HG03439 (cell line): Measurements from ENCODE around the gene H1-8.
"Not testable (repeated sequence)": the region's sequence is repeated elsewhere in the genome, so short reads cannot be mapped to it uniquely, and the experiment has no call there.

Experiments used
- ATAC-seq: cut with Tn5 transposase; IDR thresholded peaks from one replicate; pipeline ENCODE4 v1.9.1; 2021; ENCODE audit warnings: mild to moderate bottlenecking, moderate library complexity; ENCODE audit not compliant: unreplicated experiment

Gene H1-8

DNA sequence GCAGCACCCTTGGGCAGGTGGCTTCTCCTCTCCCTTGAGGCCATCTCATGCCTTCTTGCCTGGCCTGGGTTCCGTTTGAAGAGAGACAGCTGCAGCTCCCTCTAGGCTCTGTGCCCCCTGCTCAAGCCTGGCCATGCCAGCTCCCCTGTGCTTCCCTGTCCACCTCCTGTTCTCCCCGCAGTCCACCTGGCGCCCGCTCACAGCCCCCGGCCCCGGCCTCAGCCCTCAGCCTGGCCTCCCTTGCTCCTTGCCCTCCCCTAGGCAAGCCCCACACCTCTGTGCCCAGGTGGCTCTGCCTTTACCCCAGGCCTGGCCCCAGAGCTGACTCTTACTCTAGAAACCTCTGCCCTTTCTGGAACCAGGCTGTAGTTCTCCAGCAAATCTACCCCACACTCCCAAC, 28.4 kb upstream of the H1-8 start:
- no peak for ATAC-seq

DNA sequence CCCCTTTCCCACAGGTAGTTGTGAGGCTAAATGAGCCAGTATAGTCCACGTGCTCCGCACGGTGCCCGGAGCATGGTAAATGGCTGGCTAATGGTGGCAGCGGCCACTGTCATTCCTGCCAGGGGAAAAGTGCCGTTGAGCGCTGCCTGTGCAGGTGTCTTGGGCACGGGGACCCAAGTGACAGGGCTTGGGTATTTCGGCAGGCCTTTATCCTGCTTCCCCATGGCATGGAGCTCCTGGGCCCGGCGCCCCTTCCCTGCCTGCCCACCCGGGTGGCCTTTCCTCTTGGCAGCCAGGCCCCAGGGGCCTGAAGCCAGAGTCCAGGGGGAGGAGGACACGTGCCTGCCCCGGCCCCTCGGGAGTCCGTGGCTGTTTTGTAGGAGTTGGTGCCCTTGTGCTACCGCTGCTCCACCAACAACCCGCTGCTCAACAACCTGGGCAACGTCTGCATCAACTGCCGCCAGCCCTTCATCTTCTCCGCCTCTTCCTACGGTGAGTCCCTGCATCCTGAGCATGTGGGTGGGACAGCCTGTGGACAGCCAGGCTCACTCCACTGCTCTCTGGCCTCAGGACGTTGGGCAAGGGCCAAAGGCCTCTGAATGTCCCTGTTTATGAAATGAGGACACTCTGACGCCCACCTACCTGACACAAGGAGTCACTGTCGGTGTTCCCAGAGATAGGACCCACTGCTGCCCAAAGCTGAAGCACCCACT, 27.7 kb upstream of the H1-8 start:
- not testable (repeated sequence) for ATAC-seq

DNA sequence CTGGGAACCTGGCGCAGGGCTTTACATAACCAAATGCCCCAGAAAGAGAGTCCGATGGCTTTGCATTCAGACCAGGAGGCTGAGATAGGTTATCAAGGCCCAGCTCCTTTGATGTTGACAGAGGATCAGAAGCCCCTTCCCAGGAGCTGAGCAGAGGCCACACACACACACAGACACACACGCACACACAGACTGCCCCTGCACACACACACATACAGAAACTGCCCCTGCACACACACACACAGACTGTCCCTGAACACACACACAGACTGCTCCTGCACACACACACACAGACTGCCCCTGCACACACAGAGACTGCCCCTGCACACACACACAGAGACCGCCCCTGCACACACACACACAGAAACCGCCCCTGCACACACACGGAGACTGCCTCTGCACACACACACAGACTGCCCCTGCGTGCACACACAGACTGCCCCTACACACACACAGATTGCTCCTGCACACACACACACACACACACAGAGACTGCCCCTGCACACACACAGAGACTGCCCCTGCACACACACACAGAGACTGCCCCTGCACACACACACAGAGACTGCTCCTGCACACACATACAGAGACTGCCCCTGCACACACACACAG, 27.0 kb upstream of the H1-8 start:
- not testable (repeated sequence) for ATAC-seq

DNA sequence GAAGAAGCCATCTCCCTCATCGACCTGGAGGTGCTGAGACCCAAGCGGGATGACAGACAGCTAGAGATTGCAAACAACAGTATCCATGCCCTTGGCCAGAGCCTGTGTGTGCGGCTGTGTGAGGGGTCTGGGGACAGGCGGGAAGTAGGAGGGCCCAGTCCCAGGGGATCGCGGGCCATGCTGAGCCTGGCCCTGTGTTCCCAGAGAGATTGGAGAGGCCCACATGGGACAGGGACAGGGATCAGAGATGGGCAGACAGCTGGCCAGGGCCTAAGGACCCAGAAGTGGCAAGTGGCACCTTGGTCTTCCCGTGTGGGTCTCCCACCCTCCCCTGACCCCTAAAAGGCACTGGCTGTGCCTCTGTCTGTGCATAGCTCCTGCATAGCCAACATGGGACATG, 25.5 kb upstream of the H1-8 start:
- ATAC-seq, result no peak

DNA sequence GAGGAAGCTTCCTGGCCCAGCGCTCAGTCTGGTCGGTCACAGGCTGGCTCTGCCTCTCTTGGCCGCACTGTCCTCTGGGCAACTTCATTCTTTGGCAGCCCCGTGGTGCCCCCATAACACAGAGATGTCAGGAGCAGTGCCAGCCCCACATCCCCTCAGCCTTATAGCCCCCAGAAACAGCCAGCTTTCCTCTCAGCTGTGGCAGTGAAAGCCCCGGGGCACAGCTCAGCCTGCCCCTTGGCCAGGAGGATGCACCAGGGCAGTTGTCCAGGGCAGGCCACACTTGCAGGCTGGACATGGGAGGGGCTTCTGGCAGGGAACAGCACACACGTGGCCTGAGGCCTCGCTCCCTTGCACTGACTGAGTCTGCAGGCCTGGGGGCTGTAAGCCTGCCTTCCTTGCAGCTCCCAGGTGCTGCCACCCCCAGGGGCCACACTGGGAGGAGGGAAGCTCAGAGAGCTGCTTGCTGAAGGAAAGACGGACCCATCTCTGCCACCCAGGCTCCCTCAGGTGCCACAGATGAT, 24.9 kb upstream of the H1-8 start:
- no peak for ATAC-seq

DNA sequence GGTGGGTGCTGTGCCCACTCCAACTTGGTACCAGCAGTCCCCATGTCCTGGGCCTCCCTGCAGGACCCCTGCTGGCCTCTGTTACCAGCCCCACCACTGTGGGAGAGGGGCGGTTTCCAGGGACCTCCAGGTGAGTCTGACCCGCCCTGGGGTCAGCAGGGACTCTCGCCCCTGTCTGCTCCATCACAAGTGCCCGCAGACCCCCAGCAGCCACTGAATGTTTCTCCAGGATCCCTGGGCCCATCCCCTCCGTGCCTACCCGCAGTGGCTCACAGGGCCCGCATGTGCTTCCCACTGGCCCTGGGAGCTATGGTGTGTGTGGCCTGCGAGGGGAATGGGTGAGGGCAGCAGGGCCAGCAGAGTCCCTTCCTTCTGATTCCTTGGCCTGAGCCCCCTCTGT, 24.4 kb upstream of the H1-8 start:
- ATAC-seq, result no peak

DNA sequence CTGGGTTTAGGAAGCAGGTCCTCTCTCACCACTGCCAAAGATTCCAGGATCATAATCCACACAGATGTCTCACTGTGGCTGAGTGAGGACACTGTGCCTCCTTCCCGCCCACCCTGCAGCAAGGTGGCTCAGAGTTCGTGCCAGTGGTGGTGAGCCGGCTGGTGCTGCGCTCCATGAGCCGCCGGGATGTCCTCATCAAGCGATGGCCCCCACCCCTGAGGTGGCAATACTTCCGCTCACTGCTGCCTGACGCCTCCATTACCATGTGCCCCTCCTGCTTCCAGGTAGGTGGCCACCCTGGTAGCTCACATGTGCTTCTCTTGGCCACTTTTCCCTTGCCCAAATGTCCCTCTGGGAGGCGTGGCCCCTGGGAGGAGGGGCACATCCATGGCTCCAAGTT, 23.5 kb upstream of the H1-8 start:
- ATAC-seq, result no peak

DNA sequence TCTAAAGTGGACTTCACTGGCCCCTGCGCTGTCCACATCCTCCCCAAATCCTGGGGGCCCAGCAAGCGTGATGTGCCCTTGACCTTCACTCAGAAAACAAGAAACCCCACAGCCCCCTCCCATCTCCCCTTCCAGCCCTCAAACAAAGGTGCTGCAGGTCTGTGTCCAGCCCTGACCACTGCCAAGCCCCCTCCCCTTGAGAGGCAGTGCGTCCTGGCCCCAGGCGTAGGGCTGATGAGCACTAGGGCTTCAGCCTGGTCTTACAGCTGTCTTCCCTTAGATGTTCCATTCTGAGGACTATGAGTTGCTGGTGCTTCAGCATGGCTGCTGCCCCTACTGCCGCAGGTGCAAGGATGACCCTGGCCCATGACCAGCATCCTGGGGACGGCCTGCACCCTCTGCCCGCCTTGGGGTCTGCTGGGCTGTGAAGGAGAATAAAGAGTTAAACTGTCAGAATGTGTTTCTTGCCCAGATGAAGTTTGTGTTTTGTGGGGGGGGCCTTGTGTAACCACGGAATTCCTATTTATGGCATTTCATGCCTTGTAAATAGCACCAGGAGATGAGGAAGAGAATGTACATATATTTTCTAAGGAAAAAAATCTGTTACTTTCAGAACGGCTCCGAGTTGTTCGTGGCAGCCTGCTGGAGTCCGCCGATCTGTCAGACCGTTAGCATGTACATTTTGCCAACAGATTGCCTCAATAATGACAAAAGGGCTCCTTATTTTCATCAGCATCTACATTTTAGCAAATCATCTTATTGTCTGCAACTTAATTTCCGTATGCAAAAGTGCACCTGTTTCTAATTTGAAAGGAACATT, 22.9 kb upstream of the H1-8 start:
- no peak for ATAC-seq

DNA sequence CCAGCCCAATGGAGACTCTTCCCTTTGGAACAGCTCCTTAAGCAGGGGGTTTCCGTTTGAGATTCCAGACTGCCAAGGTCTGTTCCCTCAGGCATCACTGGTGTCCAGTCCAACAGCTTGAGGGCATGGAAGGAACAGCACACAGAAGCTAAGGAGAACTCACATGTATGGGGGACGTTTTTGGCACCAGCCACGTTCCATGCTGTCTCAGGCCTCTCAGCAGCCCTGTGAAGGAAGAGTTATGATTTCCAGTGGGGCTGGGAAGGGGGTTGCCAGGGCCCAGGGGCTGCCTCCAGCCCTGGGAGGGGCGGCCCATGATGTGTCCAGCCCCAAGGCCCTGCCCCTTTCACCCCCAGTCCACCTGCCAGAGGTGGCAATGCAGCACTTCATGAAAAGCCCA, 22.0 kb upstream of the H1-8 start:
- no peak for ATAC-seq

DNA sequence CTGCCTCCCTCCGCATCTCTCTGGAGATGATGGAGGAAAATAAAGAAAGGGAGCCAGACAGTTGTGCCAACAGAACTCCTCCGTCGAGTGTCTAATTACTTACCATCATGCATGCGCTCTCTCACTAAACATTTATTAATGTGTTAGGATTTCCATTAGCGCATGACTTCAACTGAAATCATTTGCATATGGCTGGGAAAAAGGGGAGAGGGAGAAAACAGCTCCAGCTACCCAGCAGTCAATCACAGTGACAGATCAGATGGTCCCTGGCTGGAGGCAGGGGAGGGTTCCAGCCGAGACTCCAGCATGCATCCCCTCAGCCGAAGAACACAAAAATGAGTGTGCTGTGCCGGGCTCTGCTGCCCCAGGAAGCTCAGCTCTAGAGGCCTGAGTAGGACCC, 21.4 kb upstream of the H1-8 start:
- ATAC-seq, result no peak

DNA sequence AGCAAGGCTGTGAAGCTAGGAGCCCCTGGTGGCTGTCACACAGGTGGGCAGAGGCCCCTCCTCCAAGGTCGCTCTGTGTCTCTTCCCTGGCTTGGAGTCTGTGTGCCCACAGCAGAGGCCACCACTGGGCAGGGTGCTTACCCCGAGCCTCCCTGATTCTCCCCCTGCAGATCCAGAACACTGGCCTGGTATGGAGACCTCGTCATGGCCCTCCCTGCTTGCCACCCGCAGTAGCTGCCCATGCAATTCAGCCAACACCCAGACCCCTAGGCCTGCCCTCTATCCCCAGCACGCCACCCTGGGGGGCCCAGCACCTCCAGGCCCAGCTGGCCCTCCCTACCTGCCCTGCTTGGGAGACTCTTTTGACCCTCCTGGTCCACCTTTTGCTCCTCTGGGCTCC, 20.0 kb upstream of the H1-8 start:
- no peak for ATAC-seq

DNA sequence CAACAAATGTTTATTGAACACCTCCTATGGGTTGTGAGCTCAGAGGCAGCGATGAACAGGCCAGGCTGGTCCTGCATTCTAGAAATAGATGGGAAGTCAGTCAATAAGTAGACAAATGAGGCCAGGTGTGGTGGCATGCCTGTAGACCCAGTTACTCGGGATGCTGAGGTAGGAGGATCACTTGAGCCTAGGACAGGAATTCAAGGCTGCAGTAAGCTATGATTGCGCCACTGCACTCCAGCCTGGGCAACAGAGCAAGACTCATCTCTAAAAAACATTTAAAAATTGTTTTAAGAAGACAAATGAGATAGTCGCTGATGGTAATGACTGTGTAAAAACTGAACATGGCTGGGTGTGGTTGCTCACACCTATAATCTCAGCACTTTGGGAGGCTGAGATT, 18.9 kb upstream of the H1-8 start:
- ATAC-seq, result no peak

DNA sequence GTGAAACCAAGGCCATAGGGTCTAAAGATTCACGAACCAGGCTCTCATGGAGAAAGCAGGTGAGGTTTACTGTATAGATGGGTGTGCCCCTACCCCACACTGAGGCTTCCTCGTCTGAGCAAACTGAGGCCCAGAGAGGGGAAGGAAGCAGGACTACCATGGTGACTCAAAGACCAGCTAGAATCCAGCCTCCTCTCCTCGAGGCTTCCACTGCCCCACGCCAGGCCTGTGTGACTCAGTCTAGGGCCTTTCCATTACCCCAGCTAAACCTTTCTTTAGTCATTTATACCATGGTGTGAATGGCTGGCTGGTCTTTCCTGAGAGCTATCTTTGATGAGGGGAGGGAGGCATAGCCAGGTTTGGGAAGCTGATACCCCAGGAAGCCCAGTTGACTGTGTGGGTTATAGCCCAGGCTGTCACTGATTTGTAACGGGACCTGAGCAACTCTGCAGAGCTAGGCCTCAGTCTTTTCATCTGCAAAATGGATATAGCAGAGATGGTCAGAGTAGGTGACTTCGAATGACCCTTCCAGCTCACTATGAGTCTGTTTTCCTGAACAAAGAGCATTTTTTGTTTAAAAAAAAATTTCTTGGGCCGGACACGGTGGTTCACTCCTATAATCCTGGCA, 17.5 kb upstream of the H1-8 start:
- no peak for ATAC-seq

DNA sequence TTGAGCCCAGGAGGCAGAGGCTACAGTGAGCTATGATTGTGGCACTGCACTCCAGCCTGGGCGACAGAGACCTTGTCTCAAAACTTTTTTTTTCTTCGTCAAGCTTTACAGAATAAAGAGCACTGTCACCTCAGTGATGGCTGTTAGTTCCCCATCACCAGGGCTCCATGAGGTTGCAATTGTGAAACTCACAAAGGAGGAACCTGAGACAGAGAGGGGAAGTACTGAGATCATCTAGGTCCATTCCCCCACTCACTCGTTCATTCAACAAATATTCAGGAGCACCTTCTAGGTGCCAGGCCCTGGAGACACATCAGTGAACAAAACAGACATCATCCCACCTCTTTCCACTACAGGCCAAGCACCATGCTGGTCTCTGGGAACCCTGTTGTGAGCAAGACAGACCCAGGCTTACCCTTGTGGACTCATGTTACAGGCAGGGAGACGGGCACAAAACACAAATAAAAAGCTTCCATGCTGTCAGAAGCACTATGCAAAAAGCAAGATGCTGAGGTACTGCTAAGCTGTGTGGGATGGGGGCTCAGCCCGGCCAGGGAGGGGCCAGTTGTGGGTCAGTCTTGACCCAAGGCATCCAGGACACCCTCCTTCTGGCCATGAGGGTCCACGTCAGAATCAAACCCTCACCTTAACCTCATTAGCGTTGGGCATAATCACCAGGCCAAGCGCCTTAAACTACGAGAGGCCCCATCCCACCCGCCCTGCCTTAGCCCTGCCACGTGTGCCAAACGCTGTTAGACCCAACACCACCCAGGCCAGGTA, 16.7 kb upstream of the H1-8 start:
- peak; percentile 77 for ATAC-seq

DNA sequence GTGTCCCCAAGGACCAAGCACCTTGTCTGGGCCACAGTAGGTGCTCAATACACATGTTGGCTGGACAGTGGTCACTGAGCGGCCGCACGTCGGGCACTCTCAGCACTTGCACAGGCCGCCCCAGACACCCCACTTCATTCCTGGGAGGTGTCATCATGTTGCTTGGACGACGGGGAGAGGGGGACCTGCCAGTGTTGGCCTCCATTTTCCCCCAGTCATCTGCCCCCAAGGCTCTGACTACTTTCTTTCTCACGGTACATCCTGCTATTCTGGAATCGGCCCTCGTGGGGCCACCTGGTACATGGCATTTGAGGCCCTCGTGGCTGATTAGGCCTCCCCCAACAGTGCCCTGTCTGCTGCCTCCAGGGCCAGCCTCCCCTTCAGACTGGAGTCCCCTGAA, 15.7 kb upstream of the H1-8 start:
- no peak for ATAC-seq

DNA sequence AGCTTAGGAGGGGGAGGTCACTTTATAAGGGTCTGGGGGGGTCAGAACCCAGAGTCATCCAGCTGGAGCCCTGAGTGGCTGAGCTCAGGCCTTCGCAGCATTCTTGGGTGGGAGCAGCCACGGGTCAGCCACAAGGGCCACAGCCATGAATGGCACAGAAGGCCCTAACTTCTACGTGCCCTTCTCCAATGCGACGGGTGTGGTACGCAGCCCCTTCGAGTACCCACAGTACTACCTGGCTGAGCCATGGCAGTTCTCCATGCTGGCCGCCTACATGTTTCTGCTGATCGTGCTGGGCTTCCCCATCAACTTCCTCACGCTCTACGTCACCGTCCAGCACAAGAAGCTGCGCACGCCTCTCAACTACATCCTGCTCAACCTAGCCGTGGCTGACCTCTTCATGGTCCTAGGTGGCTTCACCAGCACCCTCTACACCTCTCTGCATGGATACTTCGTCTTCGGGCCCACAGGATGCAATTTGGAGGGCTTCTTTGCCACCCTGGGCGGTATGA, 14.3 kb upstream of the H1-8 start, which contains the start of gene RHO:
TSS of gene RHO (plus strand) at position 51 of the 512 bp plus-strand sequence. CDS start at position 146, 95 bp downstream.
- ATAC-seq, result no peak

DNA sequence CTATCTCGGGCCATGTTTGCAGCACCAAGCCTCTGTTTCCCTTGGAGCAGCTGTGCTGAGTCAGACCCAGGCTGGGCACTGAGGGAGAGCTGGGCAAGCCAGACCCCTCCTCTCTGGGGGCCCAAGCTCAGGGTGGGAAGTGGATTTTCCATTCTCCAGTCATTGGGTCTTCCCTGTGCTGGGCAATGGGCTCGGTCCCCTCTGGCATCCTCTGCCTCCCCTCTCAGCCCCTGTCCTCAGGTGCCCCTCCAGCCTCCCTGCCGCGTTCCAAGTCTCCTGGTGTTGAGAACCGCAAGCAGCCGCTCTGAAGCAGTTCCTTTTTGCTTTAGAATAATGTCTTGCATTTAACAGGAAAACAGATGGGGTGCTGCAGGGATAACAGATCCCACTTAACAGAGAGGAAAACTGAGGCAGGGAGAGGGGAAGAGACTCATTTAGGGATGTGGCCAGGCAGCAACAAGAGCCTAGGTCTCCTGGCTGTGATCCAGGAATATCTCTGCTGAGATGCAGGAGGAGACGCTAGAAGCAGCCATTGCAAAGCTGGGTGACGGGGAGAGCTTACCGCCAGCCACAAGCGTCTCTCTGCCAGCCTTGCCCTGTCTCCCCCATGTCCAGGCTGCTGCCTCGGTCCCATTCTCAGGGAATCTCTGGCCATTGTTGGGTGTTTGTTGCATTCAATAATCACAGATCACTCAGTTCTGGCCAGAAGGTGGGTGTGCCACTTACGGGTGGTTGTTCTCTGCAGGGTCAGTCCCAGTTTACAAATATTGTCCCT, 13.4 kb upstream of the H1-8 start:
- ATAC-seq, result no peak

DNA sequence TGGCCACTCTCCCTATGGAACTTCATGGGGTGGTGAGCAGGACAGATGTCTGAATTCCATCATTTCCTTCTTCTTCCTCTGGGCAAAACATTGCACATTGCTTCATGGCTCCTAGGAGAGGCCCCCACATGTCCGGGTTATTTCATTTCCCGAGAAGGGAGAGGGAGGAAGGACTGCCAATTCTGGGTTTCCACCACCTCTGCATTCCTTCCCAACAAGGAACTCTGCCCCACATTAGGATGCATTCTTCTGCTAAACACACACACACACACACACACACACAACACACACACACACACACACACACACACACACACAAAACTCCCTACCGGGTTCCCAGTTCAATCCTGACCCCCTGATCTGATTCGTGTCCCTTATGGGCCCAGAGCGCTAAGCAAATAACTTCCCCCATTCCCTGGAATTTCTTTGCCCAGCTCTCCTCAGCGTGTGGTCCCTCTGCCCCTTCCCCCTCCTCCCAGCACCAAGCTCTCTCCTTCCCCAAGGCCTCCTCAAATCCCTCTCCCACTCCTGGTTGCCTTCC, 12.7 kb upstream of the H1-8 start:
- no peak for ATAC-seq

DNA sequence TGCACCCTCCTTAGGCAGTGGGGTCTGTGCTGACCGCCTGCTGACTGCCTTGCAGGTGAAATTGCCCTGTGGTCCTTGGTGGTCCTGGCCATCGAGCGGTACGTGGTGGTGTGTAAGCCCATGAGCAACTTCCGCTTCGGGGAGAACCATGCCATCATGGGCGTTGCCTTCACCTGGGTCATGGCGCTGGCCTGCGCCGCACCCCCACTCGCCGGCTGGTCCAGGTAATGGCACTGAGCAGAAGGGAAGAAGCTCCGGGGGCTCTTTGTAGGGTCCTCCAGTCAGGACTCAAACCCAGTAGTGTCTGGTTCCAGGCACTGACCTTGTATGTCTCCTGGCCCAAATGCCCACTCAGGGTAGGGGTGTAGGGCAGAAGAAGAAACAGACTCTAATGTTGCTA, 12.2 kb upstream of the H1-8 start:
- ATAC-seq, result no peak
